Right lobe of liver (tissue), 6 donors: ENCODE measurements around the gene KRT38. TPM values are rescaled to one million over a fixed set of nuclear protein-coding genes. Genes with fewer than 3 reads are reported as not detected.
"Not testable (repeated sequence)": the region's sequence is repeated elsewhere in the genome, so short reads cannot be mapped to it uniquely, and the experiment has no call there.

ENCODE experiments used
- ATAC-seq, 4 donors: fragments of 200-7000 bp; cut with Tn5 transposase; one replicate each; pipeline ENCODE4 v1.9.1; 2020; ENCODE audit warnings: mild to moderate bottlenecking in 4 of 4, moderate library complexity in 4 of 4
- DNase-seq, 3 donors: peaks; one replicate each; pipeline ENCODE4 v3.0.0-alpha.2; 2020
- H3K27ac ChIP-seq, 3 donors: fragments of 200-600 bp; one replicate each; pipeline ENCODE4 v1.8.0; 2022
- H3K27me3 ChIP-seq, 2 donors: fragments of 200-600 bp; one replicate each; pipeline ENCODE4 v1.8.0; 2022
- H3K36me3 ChIP-seq, 4 donors: fragments of 200-600 bp; sonication (generic) in 1 of 4; one replicate each; pipeline versions ENCODE4 v1.5.1 to v1.8.0; 2017 to 2022; ENCODE audit warnings: control low read depth in 1 of 4
- H3K4me1 ChIP-seq, 4 donors: fragments of 200-600 bp; sonication (generic) in 1 of 4; one replicate each; pipeline versions ENCODE4 v1.5.1 to v1.8.0; 2017 to 2022; ENCODE audit warnings: control low read depth in 1 of 4
- H3K4me3 ChIP-seq, 3 donors: fragments of 200-600 bp; one replicate each; pipeline ENCODE4 v1.8.0; 2022
- H3K9me3 ChIP-seq, 4 donors: fragments of 200-600 bp; sonication (generic) in 1 of 4; one replicate each; pipeline versions ENCODE4 v1.5.1 to v1.8.0; 2017 to 2022; ENCODE audit warnings: control low read depth in 1 of 4
- CTCF ChIP-seq, 4 donors: fragments of 200-600 bp in 3 of 4; fragments of 450-650 bp in 1 of 4; IDR thresholded peaks; one replicate each; pipeline versions ENCODE4 v1.5.1 to v1.8.0; 2016 to 2022; ENCODE audit warnings: antibody characterized with exemption in 4 of 4, mild to moderate bottlenecking in 2 of 4
- POLR2A ChIP-seq: fragments of 450-650 bp; IDR thresholded peaks from one replicate; pipeline ENCODE4 v1.6.1; 2017; ENCODE audit warnings: antibody characterized with exemption, mild to moderate bottlenecking
- WGBS: methylation state at CpG from one replicate; pipeline ENCODE4 v1.1.6; 2018; ENCODE audit warnings: low coverage, low lambda C conversion rate; ENCODE audit not compliant: insufficient coverage; ENCODE audit errors: missing lambda C conversion rate; 5-methylcytosine and 5-hydroxymethylcytosine counted together
- intact Hi-C, 2 donors: fragments of 100-400 bp; cut with DNase I; formaldehyde crosslinking; loops; one replicate each; pipeline versions ENCODE4 v1.11.2 to v1.14.1; 2022
- total RNA-seq, 6 experiments: library from RNA; depleted of rRNA in 2 of 6; stranded (reverse); fragments of >200 nt in 2 of 6; fragmentation: NEBNext Ultra II Directional in 3 of 6; extraction: Animal tissue kit (Norgen Biotek cat#: 25700) in 3 of 6; gene quantifications; one replicate each; pipeline versions ENCODE4 v1.1.0 to v1.2.4, GENCODE V29; 2016 to 2023
- donor health status: DM: no; HTN: yes; CAD: no.
- donor health status: DM: no; HTN: no; CAD: no.
- donor health status: DM: no; HTN: no; CAD: no.
- donor health status: DM: no; HTN: yes; CAD: no.
- donor health status: DM: no; HTN: yes; CAD: no.

The KRT38 gene
- total RNA-seq, 6 experiments from 2014 or later, result not detected

- H3K27me3 ChIP-seq, result no peaks in the 10 kb centered on the region
- H3K4me3 ChIP-seq, result no peak within 1 kb of the TSS
- no peaks in the 10 kb centered on the region for H3K36me3 ChIP-seq
- no peak for TF ChIP-seq CTCF (IDR thresholded peaks at IDR 0.05)
- TF ChIP-seq POLR2A, result no peak
- no peak for ATAC-seq
- no peaks in the 10 kb centered on the region for H3K4me1 ChIP-seq
- intact Hi-C loops, result no loop called here
- H3K27ac ChIP-seq, result no peak within 1 kb of the TSS
- H3K9me3 ChIP-seq, result no peaks in the 10 kb centered on the region
- DNase-seq, result no peak
- WGBS, result 70% methylated on average over 2 of the region's 16 CpGs
Observed at GRCh38 chr17:41396996-41397660, 43.7 kb downstream of the KRT38 start, which contains the start of gene KRT31. TSS of gene KRT31 (minus strand) at chr17:41397608. CDS start at chr17:41397539, 69 bp downstream.

- Histone ChIP-seq H3K4me3 (no peak overlapping the region), H3K27ac (no peak overlapping the region), H3K27me3 (no peaks in the 10 kb centered on the region), H3K9me3 (no peaks in the 10 kb centered on the region), H3K36me3 (no peaks in the 10 kb centered on the region), H3K4me1 (no peaks in the 10 kb centered on the region)
- ATAC-seq, result no peak
- intact Hi-C loops, result no loop called here
- no peak for TF ChIP-seq POLR2A
- no peak for TF ChIP-seq CTCF (IDR thresholded peaks at IDR 0.05)
- DNase-seq, result no peak
- 88% methylated on average over 5 of the region's 7 CpGs for WGBS
Observed at GRCh38 chr17:41396340-41396739, 44.4 kb downstream of the KRT38 start.

DNA sequence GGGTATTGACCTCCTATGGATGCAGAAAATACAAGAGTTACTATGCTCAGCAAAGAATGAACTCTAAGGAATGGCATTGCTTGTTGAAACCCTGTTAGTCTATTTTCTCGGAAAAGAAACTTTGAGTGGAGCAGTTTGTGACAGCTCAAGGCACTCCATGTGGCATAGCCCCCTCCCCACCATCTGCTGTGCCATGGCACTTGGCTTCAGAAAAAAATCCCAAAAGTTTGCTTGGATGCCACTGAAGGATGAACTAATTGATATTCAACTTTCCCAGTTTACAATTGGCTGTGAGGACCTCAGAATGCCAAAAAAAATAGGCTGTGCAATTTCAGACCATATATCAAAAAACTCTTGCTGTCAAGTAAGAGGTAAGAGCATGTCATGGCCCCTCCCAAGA lies 45.2 kb downstream of the KRT38 start:
- no peak overlapping the region for H3K4me3 ChIP-seq
- no peak for ATAC-seq
- intact Hi-C loops, result no loop called here
- no peak for TF ChIP-seq CTCF (IDR thresholded peaks at IDR 0.05)
- no peak for TF ChIP-seq POLR2A
- H3K36me3 ChIP-seq, result no peaks in the 10 kb centered on the region
- no peaks in the 10 kb centered on the region for H3K9me3 ChIP-seq
- H3K27me3 ChIP-seq, result no peaks in the 10 kb centered on the region
- WGBS, result 57% methylated on average over 1 of the region's 1 CpG
- H3K4me1 ChIP-seq, result no peaks in the 10 kb centered on the region
- DNase-seq, result no peak
- H3K27ac ChIP-seq, result no peak overlapping the region

- H3K4me1 ChIP-seq, H3K27me3 ChIP-seq, intact Hi-C loops, H3K27ac ChIP-seq, H3K4me3 ChIP-seq, ATAC-seq, H3K36me3 ChIP-seq, DNase-seq, H3K9me3 ChIP-seq: not testable (repeated sequence)
- WGBS, result 60% methylated on average over 4 of the region's 12 CpGs
Observed at GRCh38 chr17:41395044-41395443, 45.7 kb downstream of the KRT38 start.

- Histone ChIP-seq H3K4me3 (no peak overlapping the region), H3K4me1 (no peaks in the 10 kb centered on the region), H3K9me3 (no peaks in the 10 kb centered on the region), H3K27ac (no peak overlapping the region), H3K36me3 (no peaks in the 10 kb centered on the region), H3K27me3 (no peaks in the 10 kb centered on the region)
- DNase-seq (no peak), ATAC-seq (no peak)
- TF ChIP-seq POLR2A (no peak), CTCF (IDR thresholded peaks at IDR 0.05) (no peak)
- 79% methylated on average over 7 of the region's 10 CpGs for WGBS
- intact Hi-C loops, result no loop called here
Observed at GRCh38 chr17:41394254-41394996, 46.4 kb downstream of the KRT38 start.
